ENCODE data around the gene PDSS1.

The PDSS1 gene

GRCh38 chr10:26697922-26698608 is 564 bp downstream of the PDSS1 start:
- peak overlapping the region; percentile 48 to 100 (median 97) for H3K27ac ChIP-seq
- peak overlapping the region; percentile 58 to 99 (median 88) for H3K4me3 ChIP-seq

- Histone ChIP-seq H3K27ac (no peak overlapping the region), H3K4me3 (peak overlapping the region in 1 of 7 experiments; percentile 88)
Measured at GRCh38 chr10:26698909-26699308, 1.4 kb downstream of the PDSS1 start.

- no peak overlapping the region for H3K4me3 ChIP-seq
- H3K27ac ChIP-seq = no peak overlapping the region
Measured at GRCh38 chr10:26699631-26700030, 2.1 kb downstream of the PDSS1 start.

- H3K4me3 ChIP-seq = no peak overlapping the region
Measured at GRCh38 chr10:26700884-26701630, 3.6 kb downstream of the PDSS1 start.

GRCh38 chr10:26703096-26703495 is 5.6 kb downstream of the PDSS1 start:
- H3K27ac ChIP-seq = no peak overlapping the region
- H3K4me3 ChIP-seq = no peak overlapping the region

More at GRCh38 chr10:26700884-26701630, 3.6 kb downstream of the PDSS1 start:
- no peak overlapping the region for H3K27ac ChIP-seq

GRCh38 chr10:26703974-26704373 is 6.5 kb downstream of the PDSS1 start:
- Histone ChIP-seq H3K27ac (no peak overlapping the region), H3K4me3 (no peak overlapping the region)

GRCh38 chr10:26706206-26706605 is 8.7 kb downstream of the PDSS1 start:
- Histone ChIP-seq H3K4me3 (no peak overlapping the region), H3K27ac (no peak overlapping the region)

GRCh38 chr10:26706936-26707335 is 9.4 kb downstream of the PDSS1 start:
- Histone ChIP-seq H3K4me3 (no peak overlapping the region), H3K27ac (no peak overlapping the region)

- no peak overlapping the region for H3K27ac ChIP-seq
- no peak overlapping the region for H3K4me3 ChIP-seq
Measured at GRCh38 chr10:26711324-26711723, 13.8 kb downstream of the PDSS1 start.

- H3K4me3 ChIP-seq = no peak overlapping the region
- H3K27ac ChIP-seq = no peak overlapping the region
Measured at GRCh38 chr10:26714415-26715136, 17.1 kb downstream of the PDSS1 start.

- Histone ChIP-seq H3K27ac (no peak overlapping the region), H3K4me3 (no peak overlapping the region)
Measured at GRCh38 chr10:26715137-26715487, 17.6 kb downstream of the PDSS1 start.

- Histone ChIP-seq H3K4me3 (no peak overlapping the region), H3K27ac (no peak overlapping the region)
Measured at GRCh38 chr10:26717476-26717875, 20.0 kb downstream of the PDSS1 start.

GRCh38 chr10:26721561-26721960 is 24.1 kb downstream of the PDSS1 start:
- Histone ChIP-seq H3K27ac (peak overlapping the region in 12 of 21 experiments; percentile 0 to 89 (median 52)), H3K4me3 (no peak overlapping the region)

- no peak overlapping the region for H3K4me3 ChIP-seq
- H3K27ac ChIP-seq = no peak overlapping the region
Measured at GRCh38 chr10:26723016-26723415, 25.5 kb downstream of the PDSS1 start.

- Histone ChIP-seq H3K4me3 (no peak overlapping the region), H3K27ac (no peak overlapping the region)
Measured at GRCh38 chr10:26725837-26726727, 28.6 kb downstream of the PDSS1 start.

GRCh38 chr10:26727005-26727404 is 29.5 kb downstream of the PDSS1 start:
- H3K27ac ChIP-seq = no peak overlapping the region
- H3K4me3 ChIP-seq = no peak overlapping the region

- Histone ChIP-seq H3K4me3 (no peak overlapping the region), H3K27ac (no peak overlapping the region)
Measured at GRCh38 chr10:26728957-26729356, 31.5 kb downstream of the PDSS1 start.

- H3K27ac ChIP-seq = no peak overlapping the region
Measured at GRCh38 chr10:26729395-26729794, 31.9 kb downstream of the PDSS1 start.

GRCh38 chr10:26730552-26730951 is 33.1 kb downstream of the PDSS1 start:
- Histone ChIP-seq H3K27ac (no peak overlapping the region), H3K4me3 (no peak overlapping the region)

More at GRCh38 chr10:26729395-26729794, 31.9 kb downstream of the PDSS1 start:
- no peak overlapping the region for H3K4me3 ChIP-seq
